T-helper 1 cell treated with Interleukin-12 subunit alpha and Interleukin-12 subunit beta and Interleukin-4 antibody, amounts not matched to agents 30 ng/mL and 1 ng/mL, for 36 hours (primary cell): Measurements from ENCODE around the gene ERRFI1. TPM values are rescaled to one million over a fixed set of nuclear protein-coding genes. Genes with fewer than 3 reads are reported as not detected.

ENCODE experiments used
- intact Hi-C: fragments of 100-400 bp; cut with micrococcal nuclease; formaldehyde crosslinking; loops from one replicate; pipeline ENCODE4 v1.15.1; 2024
- total RNA-seq: library from RNA; stranded (reverse); gene quantifications from 2 replicates; pipeline ENCODE4 v1.2.3, GENCODE V29; 2022

ERRFI1 gene
- total RNA-seq, 1 donor from 2014 or later: 0.74 TPM

DNA sequence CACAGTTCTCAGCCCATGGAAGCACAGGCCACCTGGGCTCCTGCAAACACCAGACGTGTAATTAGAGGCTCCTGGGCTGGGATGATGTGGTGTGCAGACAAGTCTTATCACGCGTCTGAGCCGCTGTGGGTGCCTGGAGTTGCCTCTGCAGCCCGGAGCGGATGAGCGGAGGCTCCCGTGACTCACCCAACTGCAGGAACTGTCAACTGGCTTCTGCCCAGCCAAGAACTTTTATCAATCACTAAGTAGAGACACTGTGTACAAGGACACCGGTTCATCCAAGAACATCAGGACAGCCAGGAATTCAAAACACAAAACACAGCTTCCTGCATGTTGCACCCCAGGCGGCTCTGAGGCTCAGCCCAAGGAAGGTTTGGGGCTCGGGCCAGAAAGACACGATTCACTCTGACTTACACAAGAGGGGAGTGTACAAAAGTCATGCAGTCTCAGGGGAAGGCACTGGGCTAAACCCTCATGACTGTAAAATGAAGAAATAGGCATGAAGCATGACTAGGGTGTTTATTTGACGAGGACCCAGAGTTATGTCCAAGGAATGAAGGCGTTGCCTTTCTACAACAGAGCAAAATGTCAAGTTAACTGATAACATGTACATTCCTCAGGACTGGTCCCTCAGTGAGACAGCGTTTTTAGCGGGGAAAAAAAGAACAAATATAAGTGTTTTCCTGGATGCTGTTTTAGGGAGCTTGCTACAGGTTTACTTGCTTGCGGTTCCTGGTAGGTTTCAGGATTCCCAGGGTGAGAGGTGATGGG is 21.1 kb downstream of the ERRFI1 start:
- intact Hi-C loops: no loop called here

GRCh38 chr1:8004113-8004802 is 21.9 kb downstream of the ERRFI1 start:
- intact Hi-C loops: no loop called here

- intact Hi-C loops: no loop called here
These were observed 22.5 kb downstream of the ERRFI1 start for GRCh38 chr1:8003438-8004112.

DNA sequence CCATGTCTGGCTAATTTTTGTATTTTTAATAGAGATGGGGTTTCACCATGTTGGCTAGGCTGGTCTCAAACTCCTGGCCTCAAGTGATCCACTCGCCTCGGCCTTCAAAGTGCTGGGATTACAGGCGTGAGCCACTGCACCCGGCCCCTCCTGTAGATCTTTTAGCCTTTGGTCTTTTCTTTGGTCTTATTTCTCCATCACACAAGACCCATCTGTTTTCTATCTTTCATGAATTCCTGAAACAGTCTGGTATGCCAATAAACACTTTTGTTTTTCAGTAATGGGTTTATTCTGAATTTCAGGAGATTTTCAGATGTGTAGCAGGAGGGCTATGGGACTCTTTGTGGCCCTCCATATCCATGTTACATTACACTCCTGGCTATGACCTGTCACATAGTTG is 23.2 kb downstream of the ERRFI1 start:
- intact Hi-C loops: no loop called here

GRCh38 chr1:8002329-8002910 is 23.7 kb downstream of the ERRFI1 start:
- intact Hi-C loops: no loop called here

DNA sequence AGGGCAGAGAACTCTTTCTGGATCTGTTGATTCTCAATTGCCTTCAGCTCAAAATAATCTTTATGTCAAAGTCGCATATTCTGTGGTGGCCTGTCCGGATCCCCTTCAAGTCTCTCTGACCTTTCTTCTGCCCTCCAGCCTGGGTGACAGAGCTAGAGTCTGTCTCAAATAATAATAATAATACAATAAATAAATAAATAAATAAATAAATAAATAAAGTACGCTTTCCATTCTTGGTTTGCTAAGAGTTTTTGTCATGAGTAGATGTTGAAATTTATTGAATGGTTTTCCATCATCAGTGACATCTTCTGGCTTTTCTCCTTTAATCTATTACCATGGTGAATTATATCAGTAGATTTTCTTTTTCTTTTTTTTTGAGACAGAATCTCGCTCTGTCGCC is 30.7 kb downstream of the ERRFI1 start:
- intact Hi-C loops: no loop called here

DNA sequence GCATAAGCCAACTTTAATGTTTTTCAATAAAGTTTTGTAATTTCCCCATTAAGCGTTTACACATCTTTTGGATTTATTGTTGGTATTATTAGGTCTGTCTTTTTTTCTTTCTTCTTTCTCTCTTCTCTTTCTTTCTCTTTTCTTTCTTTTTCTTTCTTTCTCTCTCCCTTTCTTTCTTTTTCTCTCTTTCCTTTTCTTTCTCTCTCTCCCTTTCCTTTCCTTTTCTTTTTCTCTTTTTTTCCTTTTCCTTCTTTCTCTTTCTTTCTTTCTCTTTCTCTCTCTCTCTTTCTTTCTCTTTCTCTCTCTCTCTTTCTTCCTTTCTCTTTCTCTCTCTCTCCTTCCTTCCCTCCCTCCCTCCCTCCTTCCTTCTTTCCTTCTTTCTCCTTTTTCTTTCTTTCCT is 31.3 kb downstream of the ERRFI1 start:
- intact Hi-C loops: no loop called here

DNA sequence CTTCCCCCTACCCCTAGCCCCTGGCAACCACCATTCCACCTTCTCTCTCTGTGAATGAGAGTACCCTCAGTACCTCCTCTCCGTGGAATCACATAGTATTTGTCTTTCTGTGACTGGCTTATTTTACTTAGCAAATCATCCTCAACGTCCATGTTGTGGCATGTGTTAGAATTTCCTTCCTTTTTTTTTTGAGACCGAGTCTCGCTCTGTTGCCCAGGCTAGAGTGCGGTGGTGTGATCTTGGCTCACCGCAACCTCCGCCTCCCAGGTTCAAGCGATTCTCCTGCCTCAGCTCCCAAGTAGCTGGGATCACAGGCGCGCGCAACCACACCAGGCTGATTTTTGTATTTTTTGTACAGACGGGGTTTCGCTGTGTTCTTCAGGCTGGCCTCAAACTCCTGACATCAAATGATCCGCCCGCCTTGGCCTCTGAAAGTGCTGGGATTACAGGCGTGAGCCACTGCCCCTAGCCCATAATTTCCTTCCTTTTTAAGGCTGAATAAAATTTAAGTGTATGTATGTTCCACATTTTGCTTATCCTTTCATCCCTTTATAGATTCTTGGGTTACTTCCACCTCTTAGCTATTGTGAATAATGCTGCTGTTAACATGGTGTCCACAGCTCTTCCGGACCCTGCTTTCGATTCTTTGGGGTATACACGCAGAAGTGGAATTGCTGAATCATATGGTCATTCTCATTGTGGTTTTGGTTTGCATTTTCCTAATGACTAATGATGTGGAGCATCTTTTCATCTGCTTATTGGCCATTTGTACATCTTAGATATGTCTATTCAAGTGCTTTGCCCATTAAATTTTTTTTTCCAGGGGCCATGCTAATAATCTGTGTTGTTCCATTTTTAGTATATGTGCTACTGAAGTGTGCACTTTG is 32.3 kb downstream of the ERRFI1 start:
- intact Hi-C loops: no loop called here

DNA sequence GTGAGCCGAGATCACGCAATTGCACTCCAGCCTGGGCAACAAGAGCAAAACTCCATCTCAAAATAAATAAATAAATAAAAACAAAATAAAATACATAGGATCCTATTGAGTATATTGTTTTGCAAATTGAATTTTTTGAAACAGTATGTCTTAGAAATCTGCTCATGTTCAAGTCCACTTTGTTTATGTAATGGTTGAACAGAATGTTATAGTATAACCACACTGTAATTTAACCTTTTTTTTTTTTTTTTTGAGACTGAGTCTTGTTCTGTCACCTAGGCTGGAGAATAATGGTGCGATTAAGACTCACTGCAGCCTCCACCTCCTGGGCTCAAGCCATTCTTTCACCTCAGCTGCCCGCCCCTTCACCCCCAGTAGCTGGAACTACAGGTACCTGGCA is 33.2 kb downstream of the ERRFI1 start:
- intact Hi-C loops: no loop called here

DNA sequence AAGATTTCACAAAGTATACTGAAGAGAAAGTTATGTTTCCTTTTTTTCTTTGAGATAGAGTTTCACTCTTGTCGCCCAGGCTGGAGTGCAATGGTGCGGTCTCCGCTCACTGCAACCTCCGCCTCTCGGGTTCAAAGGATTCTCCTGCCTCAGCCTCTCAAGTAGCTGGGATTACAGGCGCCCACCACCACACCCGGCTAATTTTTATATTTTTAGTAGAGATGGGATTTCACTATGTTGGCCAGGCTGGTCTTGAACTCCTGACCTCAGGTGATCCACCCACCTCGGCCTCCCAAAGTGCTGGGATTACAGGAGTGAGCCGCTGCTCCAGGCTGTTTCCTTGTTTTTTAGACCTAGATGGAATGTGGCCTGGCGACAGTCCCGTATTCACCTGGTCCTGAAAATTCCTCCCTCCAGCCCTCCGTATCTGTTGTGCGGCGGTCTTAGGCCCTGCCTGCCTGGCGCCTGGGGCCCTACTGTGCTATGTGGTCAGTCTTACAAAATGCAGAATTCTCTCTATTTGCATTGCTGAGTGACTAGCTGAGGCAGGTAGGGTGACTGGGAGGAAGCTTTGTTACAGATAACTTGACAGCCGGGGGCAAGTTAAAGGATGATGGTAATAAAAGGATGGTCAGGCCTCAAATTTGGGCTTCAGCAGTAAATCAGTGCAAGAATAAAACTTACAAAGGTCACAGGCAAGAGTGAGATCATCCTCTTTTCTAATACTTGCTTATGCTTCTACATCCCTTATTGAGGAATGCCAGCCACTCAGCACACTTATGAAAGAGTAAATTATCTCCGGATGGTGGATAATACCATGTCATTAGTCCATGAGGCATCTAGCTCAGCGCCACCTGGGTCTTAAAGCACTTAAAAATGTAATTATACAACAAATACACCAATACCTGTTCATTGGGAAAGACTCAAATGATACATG is 34.3 kb downstream of the ERRFI1 start:
- intact Hi-C loops: no loop called here

DNA sequence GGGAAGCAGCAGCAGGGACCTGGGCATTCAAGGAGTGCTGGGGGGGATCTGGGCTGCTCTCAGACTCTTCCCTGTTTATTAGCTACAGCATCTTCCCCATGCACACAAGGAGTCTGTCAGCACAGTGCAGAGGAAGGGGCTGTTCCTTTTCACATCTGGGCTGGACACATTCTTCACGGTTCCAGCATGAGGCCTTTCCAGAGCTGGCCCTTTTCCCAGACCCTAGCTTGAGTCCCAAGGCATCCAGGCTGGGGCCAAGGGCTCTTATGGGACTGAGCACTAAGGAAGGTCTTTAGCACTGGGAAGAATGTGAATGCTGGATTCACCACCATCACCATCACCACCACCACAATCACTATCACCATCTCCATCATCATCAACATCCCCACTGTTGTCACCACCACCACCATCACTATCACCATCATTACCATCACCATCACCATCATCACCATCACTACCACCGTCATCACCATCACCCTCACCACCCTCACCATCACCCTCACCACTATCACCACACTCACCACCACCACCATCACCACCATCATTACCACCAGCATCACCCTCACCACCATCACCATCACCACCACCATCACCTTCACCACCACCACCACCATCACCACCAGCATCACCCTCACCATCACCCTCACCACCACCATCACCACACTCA is 36.2 kb downstream of the ERRFI1 start:
- intact Hi-C loops: no loop called here

DNA sequence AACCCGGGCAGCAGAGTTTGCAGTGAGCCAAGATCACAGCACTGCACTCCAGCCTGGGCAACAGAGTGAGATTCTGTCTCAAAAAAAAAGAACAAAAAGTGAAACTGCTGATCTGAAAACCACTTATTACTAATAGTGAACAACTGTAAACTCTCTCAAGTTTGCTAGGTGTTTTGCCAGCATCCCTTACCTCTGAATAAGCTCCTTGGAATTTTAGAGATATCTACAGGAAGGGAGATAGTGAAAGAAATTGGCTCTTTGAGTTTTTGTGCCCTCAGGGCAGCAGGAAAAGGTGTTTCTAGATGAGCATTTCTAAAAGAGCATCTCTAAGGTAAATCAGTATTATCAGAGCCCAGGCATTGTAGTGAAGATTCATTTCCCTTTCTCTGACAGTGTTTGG is 37.5 kb downstream of the ERRFI1 start:
- intact Hi-C loops: no loop called here

DNA sequence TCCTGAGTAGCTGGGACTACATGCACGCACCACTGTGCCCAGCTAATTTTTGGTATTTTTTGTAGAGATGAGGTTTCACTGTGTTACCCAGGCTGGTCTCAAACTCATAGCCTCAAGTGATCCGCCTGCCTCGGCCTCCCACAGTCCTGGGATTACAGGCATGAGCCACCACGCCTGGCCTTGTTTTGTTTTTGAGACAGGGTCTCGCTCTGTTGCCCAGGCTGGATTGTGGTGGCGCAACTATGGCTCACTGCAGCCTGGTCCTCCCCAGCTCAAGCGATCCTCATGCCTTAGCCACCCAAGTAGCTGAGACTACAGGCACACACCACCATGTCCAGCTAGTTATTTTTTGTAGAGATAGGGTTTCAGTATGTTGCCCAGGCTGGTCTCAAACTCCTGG is 38.6 kb downstream of the ERRFI1 start:
- intact Hi-C loops: no loop called here

- intact Hi-C loops: no loop called here
These were observed 40.1 kb downstream of the ERRFI1 start for GRCh38 chr1:7985851-7986612.

GRCh38 chr1:7984811-7985210 is 41.3 kb downstream of the ERRFI1 start:
- intact Hi-C loops: no loop called here

DNA sequence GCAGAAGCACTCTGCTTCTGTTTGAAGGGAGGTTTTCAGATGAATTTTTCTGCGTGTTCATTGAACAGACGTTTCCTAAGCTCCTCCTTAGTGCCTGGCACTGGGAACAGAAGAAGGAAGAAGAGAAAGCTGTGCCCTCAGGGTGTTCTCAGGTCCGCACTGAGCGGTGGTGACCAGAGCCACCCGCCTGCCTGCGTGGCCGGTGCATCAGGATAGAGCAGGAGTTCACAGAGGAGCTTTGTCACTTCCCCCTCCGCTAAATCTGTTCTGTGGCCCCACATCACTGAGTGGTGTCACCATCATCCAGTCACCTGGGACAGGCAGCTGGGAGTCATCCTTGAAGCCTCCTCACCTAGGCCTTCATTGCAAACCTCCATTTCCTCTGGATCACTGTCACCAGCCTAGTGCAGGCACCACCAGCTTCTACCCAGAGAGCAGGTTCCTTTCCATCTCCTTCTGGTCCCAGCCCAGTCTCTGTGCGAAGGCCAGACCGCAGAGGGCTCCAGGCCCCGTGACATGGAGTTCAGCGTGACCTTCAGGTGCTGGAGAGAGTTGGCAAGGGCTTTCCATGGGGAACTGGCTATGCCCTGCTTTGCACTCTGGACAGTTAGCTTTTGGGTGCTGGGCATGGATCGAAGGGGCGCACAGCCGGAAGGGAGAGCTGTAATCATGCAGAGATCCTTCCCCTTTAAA is 42.9 kb downstream of the ERRFI1 start:
- intact Hi-C loops: no loop called here

DNA sequence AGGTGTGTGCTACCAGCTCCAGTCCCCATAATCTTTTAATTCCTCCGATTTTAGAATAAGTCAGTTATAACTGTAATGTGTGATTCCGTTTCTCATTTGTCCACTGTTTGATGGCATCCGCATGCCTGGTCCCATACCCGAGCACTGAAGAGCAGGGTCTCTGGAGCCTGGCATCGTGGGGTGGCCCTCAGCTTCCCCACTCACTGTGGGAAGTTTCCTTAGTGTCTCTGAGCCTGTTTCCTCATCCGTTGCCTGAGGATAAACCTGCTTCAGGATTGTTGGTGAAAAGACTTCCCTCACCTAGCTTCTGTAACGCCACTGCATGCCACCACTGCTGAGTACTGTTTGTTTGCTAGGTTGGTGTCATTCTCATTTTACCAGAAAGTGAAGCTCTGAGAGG is 45.1 kb downstream of the ERRFI1 start:
- intact Hi-C loops: no loop called here

DNA sequence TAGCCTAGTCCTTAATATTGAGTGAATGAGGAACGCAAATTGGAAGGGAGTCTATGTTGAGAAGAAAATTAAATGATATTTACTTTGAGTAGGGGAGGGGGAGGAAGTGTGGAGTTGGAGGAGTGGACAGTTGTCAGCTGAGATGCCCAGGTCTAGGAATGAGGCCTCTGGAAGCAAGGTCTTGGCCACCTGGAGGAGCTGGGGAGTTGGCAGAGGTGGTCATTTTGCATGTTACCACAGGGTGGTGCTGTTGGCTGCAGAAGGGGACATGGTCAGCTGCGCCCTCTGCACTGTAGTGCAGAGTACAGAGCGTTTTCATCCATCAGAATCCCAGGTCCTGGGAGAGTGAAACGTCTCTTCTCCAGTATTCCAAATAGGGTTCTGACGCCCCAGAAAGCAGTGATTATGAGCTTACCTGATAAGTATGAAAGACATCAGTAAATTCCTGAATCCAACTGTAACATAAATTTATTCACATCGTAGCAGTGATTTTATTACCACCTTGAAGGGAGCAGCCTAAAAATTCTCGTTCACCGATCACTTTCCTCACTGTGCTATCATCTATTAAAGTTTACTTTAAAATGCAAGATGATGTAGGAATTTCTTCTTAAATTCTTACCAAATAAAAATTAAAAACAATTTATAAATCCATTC is 50.8 kb downstream of the ERRFI1 start:
- intact Hi-C loops: no loop called here
